ENCODE results near the gene SCRN1.

DNA sequence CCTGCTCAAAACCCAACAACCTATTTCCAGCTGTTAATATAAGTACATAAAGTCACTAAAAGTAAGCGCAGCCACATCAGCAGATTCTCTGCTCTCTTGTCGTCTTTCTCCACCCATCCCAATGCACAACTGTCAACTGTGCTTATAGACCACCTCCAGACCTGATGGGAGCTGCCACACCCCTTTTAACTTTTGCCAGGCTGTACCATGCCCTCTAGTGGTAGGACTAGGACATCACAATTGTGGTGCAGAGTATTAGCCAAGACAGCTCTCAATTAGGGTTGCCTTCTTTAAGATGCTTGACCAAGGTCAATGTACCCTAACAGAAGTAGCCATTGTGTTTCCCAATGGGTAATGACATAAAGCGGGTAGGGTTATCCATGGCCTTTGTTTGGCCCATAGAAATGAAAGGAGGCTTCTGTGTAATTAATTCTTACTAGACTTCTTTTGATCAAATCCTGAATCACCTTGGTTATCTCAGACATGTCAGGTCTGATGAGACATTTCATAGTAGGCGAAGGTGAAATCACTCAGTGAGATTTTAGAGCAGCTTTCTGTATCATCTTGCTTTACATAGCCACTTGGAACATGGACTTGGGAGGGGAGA is 68.1 kb downstream of the SCRN1 start:
- TF ChIP-seq, protein P1, sequence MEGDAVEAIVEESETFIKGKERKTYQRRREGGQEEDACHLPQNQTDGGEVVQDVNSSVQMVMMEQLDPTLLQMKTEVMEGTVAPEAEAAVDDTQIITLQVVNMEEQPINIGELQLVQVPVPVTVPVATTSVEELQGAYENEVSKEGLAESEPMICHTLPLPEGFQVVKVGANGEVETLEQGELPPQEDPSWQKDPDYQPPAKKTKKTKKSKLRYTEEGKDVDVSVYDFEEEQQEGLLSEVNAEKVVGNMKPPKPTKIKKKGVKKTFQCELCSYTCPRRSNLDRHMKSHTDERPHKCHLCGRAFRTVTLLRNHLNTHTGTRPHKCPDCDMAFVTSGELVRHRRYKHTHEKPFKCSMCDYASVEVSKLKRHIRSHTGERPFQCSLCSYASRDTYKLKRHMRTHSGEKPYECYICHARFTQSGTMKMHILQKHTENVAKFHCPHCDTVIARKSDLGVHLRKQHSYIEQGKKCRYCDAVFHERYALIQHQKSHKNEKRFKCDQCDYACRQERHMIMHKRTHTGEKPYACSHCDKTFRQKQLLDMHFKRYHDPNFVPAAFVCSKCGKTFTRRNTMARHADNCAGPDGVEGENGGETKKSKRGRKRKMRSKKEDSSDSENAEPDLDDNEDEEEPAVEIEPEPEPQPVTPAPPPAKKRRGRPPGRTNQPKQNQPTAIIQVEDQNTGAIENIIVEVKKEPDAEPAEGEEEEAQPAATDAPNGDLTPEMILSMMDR (IDR thresholded peaks at IDR 0.05), result peak; percentile 85 to 91 (median 86)
- no peak for TF ChIP-seq POLR2AphosphoS5 (IDR thresholded peaks at IDR 0.05)
- TF ChIP-seq EP300 (IDR thresholded peaks at IDR 0.05; ENCODE audit: low read depth), result no peak
